Measurements from ENCODE around the gene PDLIM5.

The PDLIM5 gene

DNA sequence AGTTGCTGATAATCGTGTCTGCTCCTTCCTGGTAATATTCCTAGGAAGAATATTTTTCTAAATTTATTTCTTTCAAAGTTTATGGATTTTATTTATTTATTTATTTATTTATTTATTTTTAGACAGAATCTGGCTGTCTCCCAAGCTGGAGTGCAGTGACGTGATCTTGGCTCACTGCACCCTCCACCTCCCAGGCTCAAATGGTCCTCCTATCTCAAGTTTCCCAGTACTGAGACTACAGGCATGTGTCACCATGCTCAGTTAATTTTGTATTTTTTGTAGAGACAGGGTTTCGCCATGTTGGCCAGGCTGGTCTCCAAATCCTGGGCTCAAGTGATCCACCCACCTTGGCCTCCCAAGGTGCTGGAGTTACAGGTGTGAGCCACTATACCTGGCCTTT is 48.9 kb downstream of the PDLIM5 start:
- POLR2A ChIA-PET: no interaction called here
- no peak for TF ChIP-seq TARDBP (IDR thresholded peaks at IDR 0.05)
- no peak for TF ChIP-seq CTBP1 (IDR thresholded peaks at IDR 0.05; ENCODE audit: borderline replicate concordance)
- TF ChIP-seq ARNT (IDR thresholded peaks at IDR 0.05): no peak
- TF ChIP-seq NFRKB (IDR thresholded peaks at IDR 0.05): no peak
- TF ChIP-seq ZNF384 (IDR thresholded peaks at IDR 0.05): no peak
- TF ChIP-seq ELF4 (IDR thresholded peaks at IDR 0.05): no peak
- DNase-seq (ENCODE audit: extremely low spot score): no peak
- CTCF ChIA-PET: interaction anchor here (0.7 kb wide), 1 partner anchor 104 kb away, joined by 3 read pairs; no protein-coding TSS in a partner anchor

DNA sequence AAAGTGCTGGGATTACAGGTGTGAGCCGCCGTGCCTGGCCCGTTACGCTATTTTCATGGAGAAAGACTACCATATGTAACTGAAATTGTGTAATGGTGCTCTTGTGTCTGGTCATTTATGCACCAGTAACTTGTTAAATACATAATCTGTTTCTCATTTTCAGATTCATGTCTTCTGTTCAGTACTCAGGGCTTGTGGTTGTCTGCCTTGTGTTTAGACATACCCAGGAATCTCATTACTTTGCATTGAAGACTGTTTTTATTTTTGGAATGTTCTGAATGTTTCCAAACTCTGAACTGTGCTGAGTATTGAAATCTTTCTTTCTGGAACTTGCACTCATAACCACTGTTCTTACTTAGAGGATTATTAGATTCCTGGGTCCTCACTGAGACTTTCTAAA is 52.8 kb downstream of the PDLIM5 start:
- TF ChIP-seq ELF4 (IDR thresholded peaks at IDR 0.05): no peak
- ChIA-PET CTCF (no interaction called here), POLR2A (no interaction called here)
- no peak for DNase-seq (ENCODE audit: extremely low spot score)

DNA sequence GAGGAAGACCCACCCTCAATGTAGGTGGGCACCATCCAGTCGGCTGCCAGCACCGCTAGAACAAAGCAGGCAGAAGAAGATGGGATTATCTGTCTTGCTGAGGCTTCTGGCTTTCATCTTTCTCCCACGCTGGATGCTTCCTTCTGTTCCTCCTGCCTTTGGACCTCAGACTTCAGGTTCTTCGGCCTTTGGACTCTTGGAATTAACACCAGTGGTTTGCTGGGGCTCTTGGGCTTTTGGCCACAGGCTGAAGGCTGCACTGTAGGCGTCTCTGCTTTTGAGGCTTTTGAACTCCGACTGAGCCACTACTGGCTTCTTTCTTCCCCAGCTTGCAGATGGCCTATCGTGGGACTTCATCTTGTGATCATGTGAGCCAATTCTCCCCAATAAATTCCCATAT is 55.1 kb downstream of the PDLIM5 start:
- POLR2A ChIA-PET: no interaction called here
- TF ChIP-seq TARDBP (IDR thresholded peaks at IDR 0.05) (no peak), L3MBTL2 (conservative IDR thresholded peaks at IDR 0.05) (no peak), HDGF (IDR thresholded peaks at IDR 0.05; ENCODE audit: borderline replicate concordance) (no peak), ARNT (IDR thresholded peaks at IDR 0.05) (no peak), FOXM1 (IDR thresholded peaks at IDR 0.05; ENCODE audit: borderline replicate concordance) (no peak), NFRKB (IDR thresholded peaks at IDR 0.05) (no peak), FOXA1 (IDR thresholded peaks at IDR 0.05) (no peak), BHLHE40 (IDR thresholded peaks at IDR 0.05; ENCODE audit: borderline replicate concordance) (no peak)
- TF ChIP-seq, protein P1, sequence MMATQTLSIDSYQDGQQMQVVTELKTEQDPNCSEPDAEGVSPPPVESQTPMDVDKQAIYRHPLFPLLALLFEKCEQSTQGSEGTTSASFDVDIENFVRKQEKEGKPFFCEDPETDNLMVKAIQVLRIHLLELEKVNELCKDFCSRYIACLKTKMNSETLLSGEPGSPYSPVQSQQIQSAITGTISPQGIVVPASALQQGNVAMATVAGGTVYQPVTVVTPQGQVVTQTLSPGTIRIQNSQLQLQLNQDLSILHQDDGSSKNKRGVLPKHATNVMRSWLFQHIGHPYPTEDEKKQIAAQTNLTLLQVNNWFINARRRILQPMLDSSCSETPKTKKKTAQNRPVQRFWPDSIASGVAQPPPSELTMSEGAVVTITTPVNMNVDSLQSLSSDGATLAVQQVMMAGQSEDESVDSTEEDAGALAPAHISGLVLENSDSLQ (IDR thresholded peaks at IDR 0.05): no peak
- no peak for DNase-seq (ENCODE audit: extremely low spot score)
- CTCF ChIA-PET: interaction anchor here (0.5 kb wide), 1 partner anchor 95 kb away, joined by 3 read pairs; no protein-coding TSS in a partner anchor

DNA sequence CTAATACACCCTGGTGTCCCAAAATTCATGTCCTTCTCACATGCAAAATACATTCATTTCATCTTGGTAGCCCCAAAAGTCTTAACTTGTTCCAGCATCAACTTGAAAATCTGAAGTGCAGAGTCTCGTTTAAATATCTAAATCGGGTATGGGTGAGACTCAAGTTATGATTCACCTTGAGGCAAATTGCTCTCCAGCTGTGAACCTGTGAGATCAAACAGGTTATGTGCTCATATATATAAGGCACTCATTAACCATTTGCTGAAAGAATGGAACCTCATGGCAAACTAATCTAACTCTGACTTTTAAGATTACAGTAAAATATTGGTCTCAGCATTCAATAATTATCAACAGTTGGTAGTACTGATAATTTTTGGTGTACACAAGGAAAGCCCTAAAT is 55.5 kb downstream of the PDLIM5 start:
- DNase-seq (ENCODE audit: extremely low spot score): no peak
- ChIA-PET CTCF (no interaction called here), POLR2A (no interaction called here)
- TF ChIP-seq SP1 (IDR thresholded peaks at IDR 0.05) (no peak), ARNT (IDR thresholded peaks at IDR 0.05) (no peak), ZNF384 (IDR thresholded peaks at IDR 0.05) (no peak), BHLHE40 (IDR thresholded peaks at IDR 0.05; ENCODE audit: borderline replicate concordance) (no peak), CTBP1 (IDR thresholded peaks at IDR 0.05; ENCODE audit: borderline replicate concordance) (no peak), FOXM1 (IDR thresholded peaks at IDR 0.05; ENCODE audit: borderline replicate concordance) (no peak), NFRKB (IDR thresholded peaks at IDR 0.05) (no peak), FOXA1 (IDR thresholded peaks at IDR 0.05) (no peak), LEF1 (IDR thresholded peaks at IDR 0.05; ENCODE audit: borderline replicate concordance) (no peak), TARDBP (IDR thresholded peaks at IDR 0.05) (no peak), ELF4 (IDR thresholded peaks at IDR 0.05) (no peak), L3MBTL2 (conservative IDR thresholded peaks at IDR 0.05) (no peak), FOXK2 (IDR thresholded peaks at IDR 0.05) (no peak), SUZ12 (IDR thresholded peaks at IDR 0.05) (no peak)
- TF ChIP-seq, protein P1 (IDR thresholded peaks at IDR 0.05): no peak

DNA sequence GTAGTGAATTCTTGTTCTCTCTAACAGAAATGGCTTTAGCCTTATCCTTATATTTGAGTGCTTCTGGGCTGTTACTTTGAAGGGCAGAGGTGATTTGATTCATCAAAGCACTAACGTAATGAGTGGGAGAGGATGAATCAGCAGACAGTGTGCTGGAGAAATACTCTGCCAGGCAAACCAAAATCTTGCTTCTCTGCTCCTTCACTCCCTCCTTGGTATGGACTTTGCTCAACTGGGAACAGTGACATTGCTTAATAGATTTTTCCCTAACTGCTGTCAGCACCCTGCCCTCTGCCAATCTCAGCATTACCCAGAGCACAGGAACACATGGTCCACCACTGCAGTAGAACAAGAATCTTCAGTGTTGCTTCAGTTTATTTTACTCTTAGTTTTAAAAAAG is 56.0 kb downstream of the PDLIM5 start:
- ChIA-PET CTCF (no interaction called here), POLR2A (no interaction called here)
- no peak for DNase-seq (ENCODE audit: extremely low spot score)

DNA sequence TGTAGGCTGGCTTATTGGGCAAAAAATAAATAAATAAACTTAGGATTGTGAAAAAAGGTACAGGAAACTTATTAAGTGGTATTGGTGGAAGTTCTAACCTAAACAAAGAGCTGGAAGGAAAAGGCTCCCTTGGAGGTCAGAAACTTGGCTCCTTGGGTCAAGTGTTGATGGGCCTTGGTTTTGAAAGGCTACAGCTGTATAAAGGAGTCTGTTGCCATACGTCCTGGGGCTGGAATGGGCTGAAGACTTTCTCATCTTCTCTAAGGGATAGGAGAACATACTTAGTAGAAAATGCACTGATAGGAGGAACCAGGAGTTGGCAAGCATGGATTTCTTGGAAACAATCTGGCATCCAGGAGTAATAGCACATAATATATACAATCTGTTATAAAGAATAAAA is 56.6 kb downstream of the PDLIM5 start:
- TF ChIP-seq BHLHE40 (IDR thresholded peaks at IDR 0.05; ENCODE audit: borderline replicate concordance) (no peak), NFRKB (IDR thresholded peaks at IDR 0.05) (no peak), ZNF384 (IDR thresholded peaks at IDR 0.05) (no peak)
- TF ChIP-seq, protein P1 (IDR thresholded peaks at IDR 0.05): no peak
- no peak for DNase-seq (ENCODE audit: extremely low spot score)
- ChIA-PET CTCF (no interaction called here), POLR2A (no interaction called here)

More for the DNA sequence above, 56.0 kb downstream of the PDLIM5 start:
- TF ChIP-seq, protein P1 (IDR thresholded peaks at IDR 0.05): no peak
- no peak for TF ChIP-seq ELF4 (IDR thresholded peaks at IDR 0.05)
- no peak for TF ChIP-seq ARNT (IDR thresholded peaks at IDR 0.05)

DNA sequence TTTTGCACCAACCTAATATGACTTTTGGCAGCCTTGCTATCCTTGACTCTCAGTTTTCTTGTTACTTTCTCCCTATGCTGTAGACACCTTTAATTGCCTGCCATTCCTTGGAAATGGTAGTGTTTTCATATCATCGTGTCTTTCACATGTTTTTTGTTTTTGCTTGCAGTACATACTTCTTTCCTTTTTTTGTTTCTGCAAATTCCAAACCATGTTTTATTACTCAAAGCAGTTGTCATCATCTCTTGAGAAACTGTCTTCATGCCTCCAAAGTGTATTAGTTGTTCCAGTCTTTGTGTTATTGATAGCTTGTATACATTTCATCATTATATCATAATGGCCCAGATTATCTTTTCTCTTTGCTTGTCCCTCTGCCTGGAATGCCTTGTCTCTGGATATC is 57.1 kb downstream of the PDLIM5 start:
- ChIA-PET POLR2A (no interaction called here), CTCF (no interaction called here)
- TF ChIP-seq HDGF (IDR thresholded peaks at IDR 0.05; ENCODE audit: borderline replicate concordance) (no peak), FOXM1 (IDR thresholded peaks at IDR 0.05; ENCODE audit: borderline replicate concordance) (no peak), TARDBP (IDR thresholded peaks at IDR 0.05) (no peak), CTBP1 (IDR thresholded peaks at IDR 0.05; ENCODE audit: borderline replicate concordance) (no peak), SP1 (IDR thresholded peaks at IDR 0.05) (no peak), NFRKB (IDR thresholded peaks at IDR 0.05) (no peak), ZNF384 (IDR thresholded peaks at IDR 0.05) (no peak), BHLHE40 (IDR thresholded peaks at IDR 0.05; ENCODE audit: borderline replicate concordance) (no peak), FOXK2 (IDR thresholded peaks at IDR 0.05) (no peak)
- TF ChIP-seq, protein P1 (IDR thresholded peaks at IDR 0.05): no peak
- DNase-seq (ENCODE audit: extremely low spot score): no peak
